ENCODE results near the gene FUOM. TPM values are rescaled to one million over a fixed set of nuclear protein-coding genes. Genes with fewer than 3 reads are reported as not detected.

The FUOM gene
- polyA plus RNA-seq, 1 donor from 2014 or later = 37.1 TPM

- H3K27ac Mint-ChIP-seq = peak overlapping the region in 1 of 3 donors; percentile 95
Measured at GRCh38 chr10:133312016-133312768, 45.6 kb downstream of the FUOM start.

GRCh38 chr10:133311570-133311969 lies 46.2 kb downstream of the FUOM start:
- Mint-ChIP-seq H3K4me1 (peaks cover 9 to 15% (median 14%) of the 10 kb centered on the region in 3 donors), H3K27me3 (no peaks in the 10 kb centered on the region), H3K36me3 (no peaks in the 10 kb centered on the region), H3K9me3 (no peaks in the 10 kb centered on the region), H3K27ac (peak overlapping the region in 1 of 3 donors; percentile 95), H3K4me3 (peak overlapping the region in 1 of 4 donors; percentile 86)

More at GRCh38 chr10:133312016-133312768, 45.6 kb downstream of the FUOM start:
- peak overlapping the region in 1 of 4 donors; percentile 86 for H3K4me3 Mint-ChIP-seq
- H3K27me3 Mint-ChIP-seq = no peaks in the 10 kb centered on the region
- H3K4me1 Mint-ChIP-seq = peaks cover 9 to 11% (median 10%) of the 10 kb centered on the region in 3 donors
- no peaks in the 10 kb centered on the region for H3K36me3 Mint-ChIP-seq
- H3K9me3 Mint-ChIP-seq = no peaks in the 10 kb centered on the region

GRCh38 chr10:133310789-133311188 lies 47.0 kb downstream of the FUOM start:
- Mint-ChIP-seq H3K4me1 (peaks cover 13 to 21% (median 17%) of the 10 kb centered on the region in 3 donors), H3K36me3 (no peaks in the 10 kb centered on the region), H3K9me3 (no peaks in the 10 kb centered on the region), H3K4me3 (peak overlapping the region in 1 of 4 donors; percentile 86), H3K27ac (peak overlapping the region; percentile 10 to 95 (median 40)), H3K27me3 (no peaks in the 10 kb centered on the region)

GRCh38 chr10:133310399-133310755 lies 47.4 kb downstream of the FUOM start:
- H3K27me3 Mint-ChIP-seq = no peaks in the 10 kb centered on the region
- H3K36me3 Mint-ChIP-seq = no peaks in the 10 kb centered on the region
- H3K27ac Mint-ChIP-seq = peak overlapping the region; percentile 10 to 95 (median 40)
- H3K9me3 Mint-ChIP-seq = no peaks in the 10 kb centered on the region
- H3K4me3 Mint-ChIP-seq = peak overlapping the region in 1 of 4 donors; percentile 86
- H3K4me1 Mint-ChIP-seq = peaks cover 17 to 25% (median 21%) of the 10 kb centered on the region in 3 donors

GRCh38 chr10:133309720-133310398 lies 48.0 kb downstream of the FUOM start:
- Mint-ChIP-seq H3K4me1 (peaks cover 20 to 29% (median 20%) of the 10 kb centered on the region in 3 donors), H3K27me3 (no peaks in the 10 kb centered on the region)

GRCh38 chr10:133309100-133309719 lies 48.6 kb downstream of the FUOM start:
- H3K36me3 Mint-ChIP-seq = peaks cover 2% of the 10 kb centered on the region
- no peaks in the 10 kb centered on the region for H3K27me3 Mint-ChIP-seq
- H3K9me3 Mint-ChIP-seq = no peaks in the 10 kb centered on the region
- peak overlapping the region; percentile 78 to 95 (median 92) for H3K27ac Mint-ChIP-seq
- H3K4me1 Mint-ChIP-seq = peaks cover 21 to 26% (median 22%) of the 10 kb centered on the region in 3 donors
- peak overlapping the region; percentile 86 to 97 (median 86) for H3K4me3 Mint-ChIP-seq

More at GRCh38 chr10:133309720-133310398, 48.0 kb downstream of the FUOM start:
- Mint-ChIP-seq H3K36me3 (no peaks in the 10 kb centered on the region), H3K27ac (peak overlapping the region in 2 of 3 donors; percentile 92 to 95), H3K9me3 (no peaks in the 10 kb centered on the region), H3K4me3 (peak overlapping the region in 3 of 4 donors; percentile 86 to 97 (median 86))

GRCh38 chr10:133308421-133309099 lies 49.3 kb downstream of the FUOM start, which contains the start of the genes TUBGCP2 and ZNF511:
Gene TUBGCP2 (minus strand): TSS chr10:133308872. CDS start chr10:133302941, 5,931 bp downstream.
Gene ZNF511 (plus strand): TSS chr10:133308914. CDS start chr10:133308944, 30 bp downstream.
- Mint-ChIP-seq H3K4me1 (peaks cover 21 to 24% (median 24%) of the 10 kb centered on the region in 3 donors), H3K27me3 (no peaks in the 10 kb centered on the region), H3K9me3 (no peaks in the 10 kb centered on the region), H3K4me3 (peak within 1 kb of the TSS; percentile 91 to 99 (median 97)), H3K27ac (peak within 1 kb of the TSS; percentile 97 to 100 (median 99)), H3K36me3 (peaks cover 2% of the 10 kb centered on the region)

- peaks cover 20 to 24% (median 24%) of the 10 kb centered on the region in 3 donors for H3K4me1 Mint-ChIP-seq
- no peaks in the 10 kb centered on the region for H3K9me3 Mint-ChIP-seq
- H3K4me3 Mint-ChIP-seq = peak overlapping the region; percentile 91 to 99 (median 97)
- peak overlapping the region; percentile 97 to 100 (median 99) for H3K27ac Mint-ChIP-seq
- no peaks in the 10 kb centered on the region for H3K27me3 Mint-ChIP-seq
- H3K36me3 Mint-ChIP-seq = peaks cover 2% of the 10 kb centered on the region
Measured at GRCh38 chr10:133307776-133308420, 49.9 kb downstream of the FUOM start.

- no peaks in the 10 kb centered on the region for H3K27me3 Mint-ChIP-seq
- H3K9me3 Mint-ChIP-seq = no peaks in the 10 kb centered on the region
- peaks cover 2% of the 10 kb centered on the region for H3K36me3 Mint-ChIP-seq
- peak overlapping the region; percentile 73 to 99 (median 97) for H3K27ac Mint-ChIP-seq
- peaks cover 19 to 24% (median 24%) of the 10 kb centered on the region in 3 donors for H3K4me1 Mint-ChIP-seq
- H3K4me3 Mint-ChIP-seq = peak overlapping the region in 3 of 4 donors; percentile 44 to 76 (median 71)
Measured at GRCh38 chr10:133306941-133307379, 50.9 kb downstream of the FUOM start.

GRCh38 chr10:133306097-133306476 lies 51.7 kb downstream of the FUOM start:
- H3K27ac Mint-ChIP-seq = peak overlapping the region; percentile 88 to 97 (median 91)
- peaks cover 2% of the 10 kb centered on the region for H3K36me3 Mint-ChIP-seq
- H3K4me3 Mint-ChIP-seq = peak overlapping the region in 3 of 4 donors; percentile 37 to 90 (median 84)
- no peaks in the 10 kb centered on the region for H3K9me3 Mint-ChIP-seq
- peaks cover 19 to 24% (median 24%) of the 10 kb centered on the region in 3 donors for H3K4me1 Mint-ChIP-seq
- H3K27me3 Mint-ChIP-seq = no peaks in the 10 kb centered on the region

Other genes starting within 250 kb of the FUOM start
- 0.05 TPM for gene KNDC1, start 197.8 kb downstream of the FUOM start, polyA plus RNA-seq
- not detected for gene UTF1, start 127.8 kb downstream of the FUOM start, polyA plus RNA-seq
- gene VENTX, start 120.2 kb downstream of the FUOM start, polyA plus RNA-seq = not detected
- 70.9 TPM for gene ADAM8, start 81.2 kb downstream of the FUOM start, polyA plus RNA-seq
- 32.1 TPM for gene TUBGCP2, start 49.1 kb downstream of the FUOM start, polyA plus RNA-seq
- 107 TPM for gene ZNF511, start 49.1 kb downstream of the FUOM start, polyA plus RNA-seq
- not detected for gene CALY, start 21.1 kb downstream of the FUOM start, polyA plus RNA-seq
- not detected for gene PRAP1, start 10.6 kb downstream of the FUOM start, polyA plus RNA-seq
- gene ECHS1, start 15.3 kb upstream of the FUOM start, polyA plus RNA-seq = 117 TPM
- gene PAOX, start 21.2 kb upstream of the FUOM start, polyA plus RNA-seq = 55.4 TPM
- gene MTG1, start 36.1 kb upstream of the FUOM start, polyA plus RNA-seq = 51.8 TPM
- 0.40 TPM for gene SPRN, start 66.6 kb upstream of the FUOM start, polyA plus RNA-seq
- gene SCART1, start 95.9 kb upstream of the FUOM start, polyA plus RNA-seq = not detected
- gene CYP2E1, start 169.3 kb upstream of the FUOM start, polyA plus RNA-seq = not detected
- gene SYCE1, start 207.6 kb upstream of the FUOM start, polyA plus RNA-seq = not detected

Measured in IgD-negative memory B cell (primary cell).